PC-3 (cell line): ENCODE measurements around the gene TOMM20L.
"Not testable (repeated sequence)": the region's sequence is repeated elsewhere in the genome, so short reads cannot be mapped to it uniquely, and the experiment has no call there.

Experiments used
- CTCF ChIP-seq: fragments of 300-600 bp; sonication (generic); conservative IDR thresholded peaks from 2 replicates; pipeline ENCODE4 v1.5.1; 2017; ENCODE audit warnings: antibody characterized with exemption, low read depth, mild to moderate bottlenecking, low read length
- EZH2 ChIP-seq: fragments of 300-600 bp; sonication (generic); IDR thresholded peaks from one replicate; pipeline ENCODE4 v1.6.1; 2017; ENCODE audit warnings: antibody characterized with exemption, mild to moderate bottlenecking, low read length; ENCODE audit not compliant: unreplicated experiment

GRCh38 chr14:58362272-58362671 is 33.5 kb upstream of the TOMM20L start:
- TF ChIP-seq CTCF, EZH2: not testable (repeated sequence)
